Sciatic nerve (tissue), 1 donor: ENCODE measurements around the gene NUP50. TPM values are rescaled to one million over a fixed set of nuclear protein-coding genes. Genes with fewer than 3 reads are reported as not detected.

ENCODE experiments used
- microRNA-seq: library from miRNA; unstranded; fragments of <30 nt; microRNA quantifications from one replicate; pipeline ENCODE4 v1.2.0, GENCODE V29; 2020
- total RNA-seq: library from RNA; stranded (reverse); fragmentation: NEBNext Ultra II Directional; extraction: Animal tissue kit (Norgen Biotek cat#: 25700); gene quantifications from one replicate; pipeline ENCODE4 v1.2.1, GENCODE V29; 2021
- donor health status: DM: no; HTN: no; CAD: no.

The NUP50 gene
- total RNA-seq, 1 donor from 2014 or later = 55.9 TPM

Small RNA genes lying within 50 kb of the gene (microRNA-seq; reads per million reads assigned to microRNA genes)
- gene MIR1249 = 20.6 reads per million, percentile 33 among the genes with 10 or more reads in this experiment

Other genes with a start within 250 kb of the NUP50 start
- gene PHF21B, start 153.9 kb upstream of the NUP50 start, total RNA-seq = 1.6 TPM
- 119 TPM for gene KIAA0930, start 77.0 kb downstream of the NUP50 start, total RNA-seq
- not detected for gene UPK3A, start 121.0 kb downstream of the NUP50 start, total RNA-seq
- gene FAM118A, start 146.0 kb downstream of the NUP50 start, total RNA-seq = 44.9 TPM
- not detected for gene SMC1B, start 249.7 kb downstream of the NUP50 start, total RNA-seq
- 0.22 TPM for gene RIBC2, start 249.8 kb downstream of the NUP50 start, total RNA-seq